ENCODE measurements around the gene KRT40. TPM values are rescaled to one million over a fixed set of nuclear protein-coding genes. Genes with fewer than 3 reads are reported as not detected.

KRT40 gene
- total RNA-seq, 1 experiment from 2014 or later, result not detected

- Histone ChIP-seq H3K9me2 (ENCODE audit: insufficient read depth) (0 out of 2 replicates have a peak, but pooled peaks cover 3% of the 10 kb centered on the region), H3K4me3 (no peak overlapping the region), H3K79me2 (ENCODE audit: low read depth) (no peaks in the 10 kb centered on the region), H2AFZ (no peak overlapping the region), H3F3A (ENCODE audit: insufficient read depth, low read depth) (no peaks in the 10 kb centered on the region), H3K27me3 (ENCODE audit: insufficient read depth, low read depth) (no peaks in the 10 kb centered on the region), H3K36me3 (ENCODE audit: low read depth) (no peaks in the 10 kb centered on the region), H3K4me2 (no peak overlapping the region), H4K20me1 (ENCODE audit: insufficient read depth) (no peaks in the 10 kb centered on the region), H3K4me1 (replicated peaks; ENCODE audit: insufficient read depth) (no peaks in the 10 kb centered on the region), H3K27ac (no peak overlapping the region), H3K9me3 (ENCODE audit: insufficient read depth, low read depth) (no peaks in the 10 kb centered on the region; the same call in 1 of the 2 replicates)
- BruUV-seq (replicated peaks), result no TSS peak
- intact Hi-C loops (cut with micrococcal nuclease; ENCODE audit: unreplicated experiment), result no loop called here
- ChIA-PET CTCF (interaction anchor here (0.6 kb wide), 1 partner anchor 371 kb away, joined by 4 read pairs; no protein-coding TSS in a partner anchor), POLR2A (ENCODE audit: unreplicated experiment) (no interaction called here)
- TF ChIP-seq CTCF (conservative IDR thresholded peaks at IDR 0.05) (no peak), EZH2 (IDR thresholded peaks at IDR 0.05; ENCODE audit: low read depth) (no peak)
- DNase-seq, result no peak
Measured at GRCh38 chr17:40986920-40987319, 2.8 kb upstream of the KRT40 start.

GRCh38 chr17:40981115-40981514 lies 3.0 kb downstream of the KRT40 start:
- no peaks in the 10 kb centered on the region for H3F3A ChIP-seq (ENCODE audit: insufficient read depth, low read depth)
- no peaks in the 10 kb centered on the region for H4K20me1 ChIP-seq (ENCODE audit: insufficient read depth)
- TF ChIP-seq CTCF (conservative IDR thresholded peaks at IDR 0.05), result no peak
- TF ChIP-seq EZH2 (IDR thresholded peaks at IDR 0.05; ENCODE audit: low read depth), result no peak
- DNase-seq, result no peak
- BruUV-seq (replicated peaks), result no TSS peak
- H3K4me1 ChIP-seq (replicated peaks; ENCODE audit: insufficient read depth), result no peaks in the 10 kb centered on the region
- H3K36me3 ChIP-seq (ENCODE audit: low read depth), result no peaks in the 10 kb centered on the region
- no peaks in the 10 kb centered on the region for H3K27me3 ChIP-seq (ENCODE audit: insufficient read depth, low read depth)
- H3K27ac ChIP-seq, result no peak overlapping the region
- CTCF ChIA-PET, result interaction anchor here (0.6 kb wide), 1 partner anchor 50 kb away, joined by 3 read pairs; no protein-coding TSS in a partner anchor
- H3K4me3 ChIP-seq, result no peak overlapping the region
- H3K79me2 ChIP-seq (ENCODE audit: low read depth), result no peaks in the 10 kb centered on the region
- POLR2A ChIA-PET (ENCODE audit: unreplicated experiment), result no interaction called here
- no peak overlapping the region for H3K4me2 ChIP-seq
- H3K9me2 ChIP-seq (ENCODE audit: insufficient read depth), result no peaks in the 10 kb centered on the region
- H3K9me3 ChIP-seq (ENCODE audit: insufficient read depth, low read depth), result no peaks in the 10 kb centered on the region
- H2AFZ ChIP-seq, result no peak overlapping the region
- intact Hi-C loops (cut with micrococcal nuclease; ENCODE audit: unreplicated experiment), result no loop called here

- intact Hi-C loops (cut with micrococcal nuclease; ENCODE audit: unreplicated experiment), result no loop called here
- POLR2A ChIA-PET (ENCODE audit: unreplicated experiment), result no interaction called here
- H3F3A ChIP-seq (ENCODE audit: insufficient read depth, low read depth), result no peaks in the 10 kb centered on the region
- no peak overlapping the region for H2AFZ ChIP-seq
- no peaks in the 10 kb centered on the region for H3K4me1 ChIP-seq (replicated peaks; ENCODE audit: insufficient read depth)
- CTCF ChIA-PET, result no interaction called here
- H3K9me3 ChIP-seq (ENCODE audit: insufficient read depth, low read depth), result no peaks in the 10 kb centered on the region
- no peak overlapping the region for H3K4me3 ChIP-seq
- DNase-seq, result no peak
- no peak overlapping the region for H3K27ac ChIP-seq
- H4K20me1 ChIP-seq (ENCODE audit: insufficient read depth), result no peaks in the 10 kb centered on the region
- no TSS peak for BruUV-seq (replicated peaks)
- no peaks in the 10 kb centered on the region for H3K9me2 ChIP-seq (ENCODE audit: insufficient read depth)
- no peak for TF ChIP-seq CTCF (conservative IDR thresholded peaks at IDR 0.05)
- TF ChIP-seq EZH2 (IDR thresholded peaks at IDR 0.05; ENCODE audit: low read depth), result no peak
- no peaks in the 10 kb centered on the region for H3K79me2 ChIP-seq (ENCODE audit: low read depth)
- H3K4me2 ChIP-seq, result no peak overlapping the region
- H3K27me3 ChIP-seq (ENCODE audit: insufficient read depth, low read depth), result no peaks in the 10 kb centered on the region
- no peaks in the 10 kb centered on the region for H3K36me3 ChIP-seq (ENCODE audit: low read depth)
Measured at GRCh38 chr17:40980596-40980995, 3.5 kb downstream of the KRT40 start.
